Head of caudate nucleus (tissue), 42 donors: ENCODE data around the gene PALLD.

Experiments used
- DNase-seq, 42 donors: peaks; one replicate each; pipeline versions ENCODE4 v3.0.0 to v3.0.0-alpha.2; 2020 to 2021; ENCODE audit warnings: mixed read lengths in 7 of 42
- intact Hi-C: fragments of 100-400 bp; cut with DNase I; formaldehyde crosslinking; loops from one replicate; pipeline ENCODE4 v1.15.0; 2022

PALLD gene

GRCh38 chr4:168839758-168840391, 343.0 kb downstream of the PALLD start:
- no peak for DNase-seq
- intact Hi-C loops: no loop called here

GRCh38 chr4:168840392-168840763, 343.5 kb downstream of the PALLD start:
- DNase-seq: no peak
- intact Hi-C loops: no loop called here

- intact Hi-C loops: no loop called here
- peak in 14 of 42 donors; percentile 17 to 59 (median 25) for DNase-seq
Observed at GRCh38 chr4:168841000-168841671, 344.3 kb downstream of the PALLD start.

GRCh38 chr4:168841672-168842019, 344.8 kb downstream of the PALLD start:
- intact Hi-C loops: no loop called here
- no peak for DNase-seq

GRCh38 chr4:168842186-168842585, 345.3 kb downstream of the PALLD start:
- intact Hi-C loops: no loop called here
- DNase-seq: no peak

GRCh38 chr4:168843635-168844034, 346.8 kb downstream of the PALLD start:
- intact Hi-C loops: no loop called here
- DNase-seq: no peak

GRCh38 chr4:168844353-168845049, 347.6 kb downstream of the PALLD start:
- intact Hi-C loops: no loop called here
- DNase-seq: no peak

- no peak for DNase-seq
- intact Hi-C loops: no loop called here
Observed at GRCh38 chr4:168845897-168846296, 349.0 kb downstream of the PALLD start.

GRCh38 chr4:168846414-168846813, 349.6 kb downstream of the PALLD start:
- intact Hi-C loops: no loop called here
- DNase-seq: no peak

- DNase-seq: peak in 9 of 42 donors; percentile 5 to 54 (median 19)
- intact Hi-C loops: no loop called here
Observed at GRCh38 chr4:168847771-168848502, 351.1 kb downstream of the PALLD start.

GRCh38 chr4:168849030-168849675, 352.3 kb downstream of the PALLD start:
- no peak for DNase-seq
- intact Hi-C loops: no loop called here

- no peak for DNase-seq
- intact Hi-C loops: no loop called here
Observed at GRCh38 chr4:168849997-168850396, 353.1 kb downstream of the PALLD start.

GRCh38 chr4:168852387-168852786, 355.5 kb downstream of the PALLD start:
- intact Hi-C loops: no loop called here

GRCh38 chr4:168852933-168853713, 356.3 kb downstream of the PALLD start:
- intact Hi-C loops: no loop called here
- DNase-seq: no peak

More at GRCh38 chr4:168852387-168852786, 355.5 kb downstream of the PALLD start:
- no peak for DNase-seq

GRCh38 chr4:168853770-168854169, 356.9 kb downstream of the PALLD start:
- no peak for DNase-seq
- intact Hi-C loops: no loop called here

GRCh38 chr4:168854350-168854921, 357.6 kb downstream of the PALLD start:
- DNase-seq: no peak
- intact Hi-C loops: no loop called here

- intact Hi-C loops: no loop called here
- no peak for DNase-seq
Observed at GRCh38 chr4:168856312-168856711, 359.5 kb downstream of the PALLD start.

- DNase-seq: no peak
- intact Hi-C loops: no loop called here
Observed at GRCh38 chr4:168857009-168857408, 360.2 kb downstream of the PALLD start.
